DND-41 (cell line): Measurements from ENCODE around the gene IRX5.

Source experiments
- ATAC-seq: fragments of 200-7000 bp; cut with Tn5 transposase; 3 replicates; pipeline ENCODE4 v1.9.1; 2021; ENCODE audit warnings: low read depth; ENCODE audit not compliant: insufficient read depth
- DNase-seq: peaks from one replicate; pipeline ENCODE4 v3.0.0-alpha.2; 2020
- H2AFZ ChIP-seq: 2 replicates; pipeline ENCODE4 v1.6.0; 2012; ENCODE audit warnings: low read depth, low read length
- H3K27ac ChIP-seq: 2 replicates; pipeline ENCODE4 v1.5.1; 2012; ENCODE audit warnings: low read length, inconsistent platforms
- H3K27me3 ChIP-seq: fragments of 200-600 bp; sonication (generic); 2 replicates; pipeline ENCODE4 v1.6.0; 2012; ENCODE audit warnings: low read length, mild to moderate bottlenecking, inconsistent platforms; ENCODE audit not compliant: insufficient read depth, poor library complexity
- H3K36me3 ChIP-seq: 2 replicates; pipeline ENCODE4 v1.5.1; 2012; ENCODE audit warnings: low read length, inconsistent platforms; ENCODE audit not compliant: insufficient read depth
- H3K4me1 ChIP-seq: 2 replicates; pipeline ENCODE4 v1.5.1; 2012; ENCODE audit warnings: mild to moderate bottlenecking, low read length; ENCODE audit not compliant: insufficient read depth
- H3K4me2 ChIP-seq: 2 replicates; pipeline ENCODE4 v1.6.0; 2012; ENCODE audit warnings: mild to moderate bottlenecking, moderate library complexity, low read length, inconsistent platforms; ENCODE audit not compliant: insufficient read depth
- H3K4me3 ChIP-seq, 2 experiments: fragments of 200-600 bp in 1 of 2; shearing (Covaris generic) in 1 of 2; 2 replicates each; pipeline ENCODE4 v1.5.1; 2012 to 2016; ENCODE audit warnings: inconsistent platforms in 2 of 2, low read length in 2 of 2, mild to moderate bottlenecking in 2 of 2, low read depth in 1 of 2, moderate library complexity in 1 of 2
- H3K79me2 ChIP-seq: 2 replicates; pipeline ENCODE4 v1.6.0; 2012; ENCODE audit warnings: low read length, inconsistent platforms; ENCODE audit not compliant: insufficient read depth
- H3K9ac ChIP-seq: 2 replicates; pipeline ENCODE4 v1.6.0; 2012; ENCODE audit warnings: low read depth, mild to moderate bottlenecking, inconsistent platforms, low read length, moderate library complexity
- H3K9me3 ChIP-seq: 2 replicates; pipeline ENCODE4 v1.5.1; 2012; ENCODE audit warnings: low read length, moderate library complexity, mild to moderate bottlenecking, inconsistent platforms; ENCODE audit not compliant: insufficient read depth, severe bottlenecking
- H4K20me1 ChIP-seq: 2 replicates; pipeline ENCODE4 v1.6.0; 2012; ENCODE audit warnings: low read length; ENCODE audit not compliant: insufficient read depth
- CTCF ChIP-seq: IDR thresholded peaks from 2 replicates; pipeline ENCODE4 v1.5.1; 2012; ENCODE audit warnings: borderline replicate concordance, low read length, moderate library complexity, mild to moderate bottlenecking; ENCODE audit not compliant: poor library complexity, severe bottlenecking; ENCODE audit errors: extremely low read depth
- EZH2 ChIP-seq: IDR thresholded peaks from 3 replicates; pipeline ENCODE4 v1.6.1; 2012; ENCODE audit warnings: borderline replicate concordance, low read depth, mild to moderate bottlenecking, moderate library complexity, low read length, inconsistent platforms; ENCODE audit not compliant: severe bottlenecking

IRX5 gene

GRCh38 chr16:54946909-54947308, 16.2 kb downstream of the IRX5 start:
- DNase-seq = no peak
- no peaks in the 10 kb centered on the region for H3K4me1 ChIP-seq
- H3K27ac ChIP-seq = no peak overlapping the region
- no peaks in the 10 kb centered on the region for H3K27me3 ChIP-seq
- H3K4me2 ChIP-seq = no peak overlapping the region
- no peaks in the 10 kb centered on the region for H4K20me1 ChIP-seq
- H3K36me3 ChIP-seq = no peaks in the 10 kb centered on the region
- H3K9ac ChIP-seq = no peak overlapping the region
- H2AFZ ChIP-seq = no peak overlapping the region
- ATAC-seq = no peak
- H3K9me3 ChIP-seq = no peaks in the 10 kb centered on the region
- H3K79me2 ChIP-seq = 0 out of 2 replicates have a peak, but pooled peaks cover 1% of the 10 kb centered on the region
- TF ChIP-seq CTCF (no peak), EZH2 (no peak)
- H3K4me3 ChIP-seq = no peak overlapping the region

GRCh38 chr16:54947616-54948015, 17.0 kb downstream of the IRX5 start:
- H2AFZ ChIP-seq = no peak overlapping the region
- ATAC-seq = no peak
- H3K4me1 ChIP-seq = no peaks in the 10 kb centered on the region
- H3K4me3 ChIP-seq = no peak overlapping the region
- no peak overlapping the region for H3K9ac ChIP-seq
- H3K79me2 ChIP-seq = no peaks in the 10 kb centered on the region
- H3K4me2 ChIP-seq = no peak overlapping the region
- H3K27ac ChIP-seq = no peak overlapping the region
- H4K20me1 ChIP-seq = no peaks in the 10 kb centered on the region
- H3K27me3 ChIP-seq = no peaks in the 10 kb centered on the region
- no peak for TF ChIP-seq EZH2
- no peak for TF ChIP-seq CTCF
- no peak for DNase-seq
- H3K36me3 ChIP-seq = no peaks in the 10 kb centered on the region
- no peaks in the 10 kb centered on the region for H3K9me3 ChIP-seq

GRCh38 chr16:54952195-54952594, 21.5 kb downstream of the IRX5 start:
- Histone ChIP-seq H4K20me1 (no peaks in the 10 kb centered on the region), H3K4me2 (no peak overlapping the region), H3K4me3 (no peak overlapping the region), H3K27ac (no peak overlapping the region), H2AFZ (no peak overlapping the region), H3K79me2 (no peaks in the 10 kb centered on the region), H3K27me3 (no peaks in the 10 kb centered on the region), H3K9me3 (no peaks in the 10 kb centered on the region), H3K4me1 (no peaks in the 10 kb centered on the region; the same call in 1 of the 2 replicates), H3K9ac (no peak overlapping the region), H3K36me3 (no peaks in the 10 kb centered on the region)
- TF ChIP-seq EZH2 (no peak), CTCF (no peak)
- no peak for ATAC-seq
- DNase-seq = no peak

GRCh38 chr16:54953461-54953860, 22.8 kb downstream of the IRX5 start:
- no peaks in the 10 kb centered on the region for H4K20me1 ChIP-seq
- no peak overlapping the region for H3K9ac ChIP-seq
- H2AFZ ChIP-seq = no peak overlapping the region
- H3K4me2 ChIP-seq = no peak overlapping the region
- ATAC-seq (no peak), DNase-seq (no peak)
- no peaks in the 10 kb centered on the region for H3K9me3 ChIP-seq
- H3K27me3 ChIP-seq = no peaks in the 10 kb centered on the region
- no peak overlapping the region for H3K4me3 ChIP-seq
- H3K4me1 ChIP-seq = no peaks in the 10 kb centered on the region; the same call in 1 of the 2 replicates
- H3K27ac ChIP-seq = no peak overlapping the region
- no peaks in the 10 kb centered on the region for H3K36me3 ChIP-seq
- no peak for TF ChIP-seq EZH2
- TF ChIP-seq CTCF = no peak
- no peaks in the 10 kb centered on the region for H3K79me2 ChIP-seq
